Measurements from ENCODE around the gene IGFBP3. TPM values are rescaled to one million over a fixed set of nuclear protein-coding genes. Genes with fewer than 3 reads are reported as not detected.

IGFBP3 gene
- total RNA-seq, 1 experiment from 2014 or later = 4.1 TPM

DNA sequence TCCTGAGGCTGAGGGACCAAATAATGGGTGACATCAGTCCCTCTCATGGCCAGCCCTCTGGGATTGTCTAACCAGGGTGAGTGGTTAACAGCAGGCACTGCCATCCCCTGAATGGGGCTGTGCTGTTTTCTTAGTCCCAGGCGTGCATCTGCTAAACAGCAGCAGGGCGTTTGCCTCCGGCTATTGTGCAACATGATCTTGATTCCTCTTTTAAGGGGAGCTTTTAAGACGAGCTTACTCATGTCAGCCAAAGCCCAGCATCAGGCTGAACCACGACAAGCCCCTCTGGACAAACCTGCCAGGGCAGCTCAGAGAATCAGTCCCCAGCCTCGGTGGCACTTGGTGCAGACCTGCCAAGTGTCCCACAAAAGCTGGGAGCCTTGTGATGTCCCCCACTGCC, 16.2 kb upstream of the IGFBP3 start:
- BruUV-seq (replicated peaks) = no TSS peak
- Histone ChIP-seq H3K4me3 (replicated peaks in 1 of 2; ENCODE audit: low read depth in 1 of 2, low read length in 2 of 2) (no peak overlapping the region), H3K9me2 (ENCODE audit: insufficient read depth) (no peaks in the 10 kb centered on the region), H4K20me1 (ENCODE audit: insufficient read depth) (no peaks in the 10 kb centered on the region), H2AFZ (ENCODE audit: low read depth, low read length, poor library complexity, severe bottlenecking) (no peak overlapping the region), H3K4me1 (ENCODE audit: control insufficient read depth in 1 of 2, insufficient read depth in 2 of 2, low read length in 2 of 2) (no peaks in the 10 kb centered on the region), H3K4me2 (ENCODE audit: low read length) (no peak overlapping the region), H3K9me3 (ENCODE audit: control insufficient read depth in 1 of 2, insufficient read depth in 1 of 2, low read depth in 1 of 2, low read length in 2 of 2) (no peaks in the 10 kb centered on the region), H3K27ac (ENCODE audit: low read depth, low read length) (no peak overlapping the region), H3K9ac (ENCODE audit: low read length) (no peak overlapping the region), H3K79me2 (ENCODE audit: insufficient read depth, low read length) (no peaks in the 10 kb centered on the region), H3K27me3 (ENCODE audit: insufficient read depth, low read length) (no peaks in the 10 kb centered on the region), H3K36me3 (ENCODE audit: control insufficient read depth in 1 of 2, insufficient read depth in 2 of 2, low read length in 2 of 2) (no peaks in the 10 kb centered on the region)
- ChIA-PET RAD21 (ENCODE audit: low non-redundant PET in 1 of 2, low total read pairs in 2 of 2, uncharacterized antibody in 2 of 2, unreplicated experiment in 2 of 2) (no interaction called here), POLR2A (no interaction called here), CTCF (interaction anchor here (1.0 kb wide), 1 partner anchor 14 kb away, joined by 3 read pairs; no protein-coding TSS in a partner anchor)
- no peak for DNase-seq (ENCODE audit: low read depth, low spot score)
- no peak for ATAC-seq
- TF ChIP-seq JUND (IDR thresholded peaks at IDR 0.05) = no peak
- TF ChIP-seq SP1 (IDR thresholded peaks at IDR 0.05; ENCODE audit: low read depth) = no peak
- TF ChIP-seq CEBPB (IDR thresholded peaks at IDR 0.05; ENCODE audit: low read depth) = no peak
- no peak for TF ChIP-seq YY1 (IDR thresholded peaks at IDR 0.05; ENCODE audit: extremely low read depth, insufficient replicate concordance, low read depth, low read length)
- no peak for TF ChIP-seq ZFX (IDR thresholded peaks at IDR 0.05)
- no peak for TF ChIP-seq EGR1 (IDR thresholded peaks at IDR 0.05; ENCODE audit: low read depth)
- TF ChIP-seq, protein P1, sequence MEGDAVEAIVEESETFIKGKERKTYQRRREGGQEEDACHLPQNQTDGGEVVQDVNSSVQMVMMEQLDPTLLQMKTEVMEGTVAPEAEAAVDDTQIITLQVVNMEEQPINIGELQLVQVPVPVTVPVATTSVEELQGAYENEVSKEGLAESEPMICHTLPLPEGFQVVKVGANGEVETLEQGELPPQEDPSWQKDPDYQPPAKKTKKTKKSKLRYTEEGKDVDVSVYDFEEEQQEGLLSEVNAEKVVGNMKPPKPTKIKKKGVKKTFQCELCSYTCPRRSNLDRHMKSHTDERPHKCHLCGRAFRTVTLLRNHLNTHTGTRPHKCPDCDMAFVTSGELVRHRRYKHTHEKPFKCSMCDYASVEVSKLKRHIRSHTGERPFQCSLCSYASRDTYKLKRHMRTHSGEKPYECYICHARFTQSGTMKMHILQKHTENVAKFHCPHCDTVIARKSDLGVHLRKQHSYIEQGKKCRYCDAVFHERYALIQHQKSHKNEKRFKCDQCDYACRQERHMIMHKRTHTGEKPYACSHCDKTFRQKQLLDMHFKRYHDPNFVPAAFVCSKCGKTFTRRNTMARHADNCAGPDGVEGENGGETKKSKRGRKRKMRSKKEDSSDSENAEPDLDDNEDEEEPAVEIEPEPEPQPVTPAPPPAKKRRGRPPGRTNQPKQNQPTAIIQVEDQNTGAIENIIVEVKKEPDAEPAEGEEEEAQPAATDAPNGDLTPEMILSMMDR (IDR thresholded peaks at IDR 0.05 in 2 of 3, conservative IDR thresholded peaks at IDR 0.05 in 1 of 3; ENCODE audit: borderline replicate concordance in 1 of 3, insufficient read depth in 1 of 3, low read depth in 2 of 3, low read length in 2 of 3) = no peak
- TF ChIP-seq, protein P2, sequence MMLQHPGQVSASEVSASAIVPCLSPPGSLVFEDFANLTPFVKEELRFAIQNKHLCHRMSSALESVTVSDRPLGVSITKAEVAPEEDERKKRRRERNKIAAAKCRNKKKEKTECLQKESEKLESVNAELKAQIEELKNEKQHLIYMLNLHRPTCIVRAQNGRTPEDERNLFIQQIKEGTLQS (IDR thresholded peaks at IDR 0.05) = no peak
- TF ChIP-seq RAD21 (IDR thresholded peaks at IDR 0.05; ENCODE audit: low read depth) = no peak
- TF ChIP-seq POLR2AphosphoS5 (IDR thresholded peaks at IDR 0.05; ENCODE audit: low read depth, low read length) = no peak
- TF ChIP-seq, protein P3, sequence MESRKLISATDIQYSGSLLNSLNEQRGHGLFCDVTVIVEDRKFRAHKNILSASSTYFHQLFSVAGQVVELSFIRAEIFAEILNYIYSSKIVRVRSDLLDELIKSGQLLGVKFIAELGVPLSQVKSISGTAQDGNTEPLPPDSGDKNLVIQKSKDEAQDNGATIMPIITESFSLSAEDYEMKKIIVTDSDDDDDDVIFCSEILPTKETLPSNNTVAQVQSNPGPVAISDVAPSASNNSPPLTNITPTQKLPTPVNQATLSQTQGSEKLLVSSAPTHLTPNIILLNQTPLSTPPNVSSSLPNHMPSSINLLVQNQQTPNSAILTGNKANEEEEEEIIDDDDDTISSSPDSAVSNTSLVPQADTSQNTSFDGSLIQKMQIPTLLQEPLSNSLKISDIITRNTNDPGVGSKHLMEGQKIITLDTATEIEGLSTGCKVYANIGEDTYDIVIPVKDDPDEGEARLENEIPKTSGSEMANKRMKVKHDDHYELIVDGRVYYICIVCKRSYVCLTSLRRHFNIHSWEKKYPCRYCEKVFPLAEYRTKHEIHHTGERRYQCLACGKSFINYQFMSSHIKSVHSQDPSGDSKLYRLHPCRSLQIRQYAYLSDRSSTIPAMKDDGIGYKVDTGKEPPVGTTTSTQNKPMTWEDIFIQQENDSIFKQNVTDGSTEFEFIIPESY (IDR thresholded peaks at IDR 0.05; ENCODE audit: extremely low read depth, insufficient replicate concordance, low read length) = no peak
- TF ChIP-seq CBX3 (IDR thresholded peaks at IDR 0.05; ENCODE audit: low read depth) = no peak
- TF ChIP-seq FOSL1 (IDR thresholded peaks at IDR 0.05; ENCODE audit: low read depth) = no peak
- no peak for TF ChIP-seq POLR2A (IDR thresholded peaks at IDR 0.05; ENCODE audit: borderline replicate concordance, extremely low read depth, insufficient read depth, insufficient read length)
- TF ChIP-seq ELF1 (IDR thresholded peaks at IDR 0.05; ENCODE audit: borderline replicate concordance, low read depth) = no peak
- no peak for TF ChIP-seq SRF (IDR thresholded peaks at IDR 0.05; ENCODE audit: low read depth)
- no peak for TF ChIP-seq SIN3A (IDR thresholded peaks at IDR 0.05; ENCODE audit: low read depth)
- TF ChIP-seq, protein P4, sequence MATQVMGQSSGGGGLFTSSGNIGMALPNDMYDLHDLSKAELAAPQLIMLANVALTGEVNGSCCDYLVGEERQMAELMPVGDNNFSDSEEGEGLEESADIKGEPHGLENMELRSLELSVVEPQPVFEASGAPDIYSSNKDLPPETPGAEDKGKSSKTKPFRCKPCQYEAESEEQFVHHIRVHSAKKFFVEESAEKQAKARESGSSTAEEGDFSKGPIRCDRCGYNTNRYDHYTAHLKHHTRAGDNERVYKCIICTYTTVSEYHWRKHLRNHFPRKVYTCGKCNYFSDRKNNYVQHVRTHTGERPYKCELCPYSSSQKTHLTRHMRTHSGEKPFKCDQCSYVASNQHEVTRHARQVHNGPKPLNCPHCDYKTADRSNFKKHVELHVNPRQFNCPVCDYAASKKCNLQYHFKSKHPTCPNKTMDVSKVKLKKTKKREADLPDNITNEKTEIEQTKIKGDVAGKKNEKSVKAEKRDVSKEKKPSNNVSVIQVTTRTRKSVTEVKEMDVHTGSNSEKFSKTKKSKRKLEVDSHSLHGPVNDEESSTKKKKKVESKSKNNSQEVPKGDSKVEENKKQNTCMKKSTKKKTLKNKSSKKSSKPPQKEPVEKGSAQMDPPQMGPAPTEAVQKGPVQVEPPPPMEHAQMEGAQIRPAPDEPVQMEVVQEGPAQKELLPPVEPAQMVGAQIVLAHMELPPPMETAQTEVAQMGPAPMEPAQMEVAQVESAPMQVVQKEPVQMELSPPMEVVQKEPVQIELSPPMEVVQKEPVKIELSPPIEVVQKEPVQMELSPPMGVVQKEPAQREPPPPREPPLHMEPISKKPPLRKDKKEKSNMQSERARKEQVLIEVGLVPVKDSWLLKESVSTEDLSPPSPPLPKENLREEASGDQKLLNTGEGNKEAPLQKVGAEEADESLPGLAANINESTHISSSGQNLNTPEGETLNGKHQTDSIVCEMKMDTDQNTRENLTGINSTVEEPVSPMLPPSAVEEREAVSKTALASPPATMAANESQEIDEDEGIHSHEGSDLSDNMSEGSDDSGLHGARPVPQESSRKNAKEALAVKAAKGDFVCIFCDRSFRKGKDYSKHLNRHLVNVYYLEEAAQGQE (IDR thresholded peaks at IDR 0.05; ENCODE audit: low read depth) = no peak
- intact Hi-C loops (cut with micrococcal nuclease) = no loop called here

Data from HCT116 (cell line).